WTC11 (cell line): Measurements from ENCODE around the gene TTLL11. TPM values are rescaled to one million over a fixed set of nuclear protein-coding genes. Genes with fewer than 3 reads are reported as not detected.

ENCODE experiments used
- ATAC-seq: fragments of 200-7000 bp; cut with Tn5 transposase; 2 replicates; pipeline ENCODE4 v1.10.0; 2021; ENCODE audit warnings: mild to moderate bottlenecking, moderate library complexity
- CTCF ChIA-PET: fragments of 300-600 bp; sonication (Branson Sonifier 250); formaldehyde crosslinking; loops from one replicate; lab custom pipeline; 2021; ENCODE audit warnings: antibody characterized with exemption; lab: Charles Lee
- POLR2A ChIA-PET: fragments of 350-600 bp; sonication (Branson Sonifier 250); formaldehyde crosslinking; loops from one replicate; lab custom pipeline; 2021; ENCODE audit warnings: antibody characterized with exemption; lab: Charles Lee
- DNase-seq: peaks from one replicate; pipeline ENCODE4 v3.0.0; 2021; ENCODE audit warnings: low spot score
- H3K27ac Mint-ChIP-seq: 2 replicates; pipeline ENCODE4 v1.8.0; 2021; ENCODE audit warnings: mixed read lengths
- H3K27me3 Mint-ChIP-seq: 2 replicates; pipeline ENCODE4 v1.8.0; 2021; ENCODE audit warnings: low read depth, mild to moderate bottlenecking, moderate library complexity, mixed read lengths
- H3K36me3 Mint-ChIP-seq: 2 replicates; pipeline ENCODE4 v1.8.0; 2021; ENCODE audit warnings: mixed read lengths
- H3K4me1 Mint-ChIP-seq: 2 replicates; pipeline ENCODE4 v1.8.0; 2022; ENCODE audit warnings: mixed read lengths
- H3K4me3 Mint-ChIP-seq: 2 replicates; pipeline ENCODE4 v1.8.0; 2021; ENCODE audit warnings: mild to moderate bottlenecking, moderate library complexity, mixed read lengths
- H3K9me3 Mint-ChIP-seq: 2 replicates; pipeline ENCODE4 v1.8.0; 2021; ENCODE audit warnings: mixed read lengths
- CREB1 ChIP-seq: sonication (generic); formaldehyde crosslinking; IDR thresholded peaks from 2 replicates; pipeline ENCODE4 v1.8.0; 2023; ENCODE audit warnings: mild to moderate bottlenecking, missing genetic modification reagents
- EMX1 ChIP-seq: fragments of 250-450 bp; sonication (Bioruptor Pico); IDR thresholded peaks from 2 replicates; pipeline ENCODE4 v1.8.0; 2021; ENCODE audit warnings: mild to moderate bottlenecking
- FOXJ3 ChIP-seq: sonication (generic); formaldehyde crosslinking; IDR thresholded peaks from 2 replicates; pipeline ENCODE4 v1.9.0; 2021; ENCODE audit warnings: missing genetic modification reagents, mild to moderate bottlenecking, borderline replicate concordance
- JUN ChIP-seq: sonication (generic); formaldehyde crosslinking; IDR thresholded peaks from 2 replicates; pipeline ENCODE4 v1.8.0; 2023; ENCODE audit warnings: mild to moderate bottlenecking, missing genetic modification reagents
- KAT7 ChIP-seq: sonication (generic); formaldehyde crosslinking; IDR thresholded peaks from 2 replicates; pipeline ENCODE4 v1.8.1; 2023; ENCODE audit warnings: missing genetic modification reagents, mild to moderate bottlenecking, borderline replicate concordance
- MXD4 ChIP-seq: fragments of 250-450 bp; sonication (Bioruptor Pico); IDR thresholded peaks from 2 replicates; pipeline ENCODE4 v1.8.0; 2021; ENCODE audit warnings: mild to moderate bottlenecking, moderate library complexity, borderline replicate concordance
- NFATC4 ChIP-seq: fragments of 250-450 bp; sonication (Bioruptor Pico); IDR thresholded peaks from 2 replicates; pipeline ENCODE4 v1.9.0; 2021; ENCODE audit warnings: mild to moderate bottlenecking
- OVOL2 ChIP-seq: fragments of 250-450 bp; sonication (Bioruptor Pico); IDR thresholded peaks from 2 replicates; pipeline ENCODE4 v1.9.0; 2021; ENCODE audit warnings: mild to moderate bottlenecking, borderline replicate concordance
- SOX15 ChIP-seq: fragments of 250-450 bp; sonication (Bioruptor Pico); IDR thresholded peaks from 2 replicates; pipeline ENCODE4 v1.9.0; 2021; ENCODE audit warnings: mild to moderate bottlenecking
- ZNF396 ChIP-seq: fragments of 250-450 bp; sonication (Bioruptor Pico); IDR thresholded peaks from 2 replicates; pipeline ENCODE4 v1.8.0; 2021; ENCODE audit warnings: mild to moderate bottlenecking, moderate library complexity, borderline replicate concordance
- ZNF671 ChIP-seq: fragments of 250-450 bp; sonication (Bioruptor Pico); IDR thresholded peaks from 2 replicates; pipeline ENCODE4 v1.8.0; 2021; ENCODE audit warnings: mild to moderate bottlenecking
- total RNA-seq: library from RNA; stranded (reverse); gene quantifications from 3 replicates; pipeline ENCODE4 v1.2.3, GENCODE V29; 2021
- TF ChIP-seq, protein P1 (sequence below): sonication (generic); formaldehyde crosslinking; IDR thresholded peaks from 2 replicates; pipeline ENCODE4 v1.8.0; 2022; ENCODE audit warnings: mild to moderate bottlenecking, missing genetic modification reagents
- TF ChIP-seq, protein P2 (sequence below): sonication (generic); formaldehyde crosslinking; IDR thresholded peaks from 2 replicates; pipeline ENCODE4 v1.8.1; 2023; ENCODE audit warnings: mild to moderate bottlenecking, missing genetic modification reagents, borderline replicate concordance
- TF ChIP-seq, protein P3 (sequence below): fragments of 250-450 bp; sonication (Bioruptor Pico); IDR thresholded peaks from 2 replicates; pipeline ENCODE4 v1.9.0; 2021; ENCODE audit warnings: moderate library complexity, mild to moderate bottlenecking, inconsistent platforms, borderline replicate concordance
- TF ChIP-seq, protein P4 (sequence below): sonication (generic); formaldehyde crosslinking; conservative IDR thresholded peaks from 2 replicates; pipeline ENCODE4 v1.8.1; 2023; ENCODE audit warnings: mild to moderate bottlenecking, low read depth, missing genetic modification reagents, moderate library complexity
- TF ChIP-seq, protein P5 (sequence below): fragments of 200-600 bp; IDR thresholded peaks from 2 replicates; pipeline ENCODE4 v1.8.0; 2022; ENCODE audit warnings: antibody characterized with exemption
- TF ChIP-seq, protein P6 (sequence below): sonication (generic); formaldehyde crosslinking; IDR thresholded peaks from 2 replicates; pipeline ENCODE4 v1.8.0; 2023; ENCODE audit warnings: mild to moderate bottlenecking, missing genetic modification reagents
- TF ChIP-seq, protein P7 (sequence below): fragments of 250-450 bp; sonication (Bioruptor Pico); IDR thresholded peaks from 2 replicates; pipeline ENCODE4 v1.9.0; 2021; ENCODE audit warnings: mild to moderate bottlenecking

Gene TTLL11
- total RNA-seq, 1 experiment from 2014 or later, result 1.1 TPM

DNA sequence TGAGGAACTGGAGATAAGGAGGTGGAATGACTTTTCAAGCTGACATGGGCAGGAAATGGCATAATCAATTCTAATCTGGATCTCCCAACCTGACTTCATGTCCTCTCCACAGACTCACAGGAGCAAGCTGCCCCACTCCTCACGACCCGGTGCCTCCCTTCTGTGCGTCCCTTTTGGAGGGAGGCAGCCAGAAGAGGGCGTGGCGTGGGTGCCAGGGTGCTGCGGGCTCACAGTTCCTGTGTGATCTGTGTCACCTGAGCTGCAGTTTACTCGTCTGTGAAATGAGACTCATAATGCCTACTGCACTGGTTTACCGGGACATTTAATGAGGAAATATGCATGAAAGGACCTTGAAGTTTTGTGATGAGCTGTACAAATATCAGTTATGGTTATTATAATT is 234.3 kb downstream of the TTLL11 start:
- ChIA-PET POLR2A (no interaction called here), CTCF (interaction anchor here (1.3 to 1.6 kb wide), 3 partner anchors 20 to 313 kb away, joined by 3 to 4 read pairs (median 4); no protein-coding TSS in a partner anchor)
- Mint-ChIP-seq H3K4me1 (peaks cover 43% of the 10 kb centered on the region), H3K27ac (0 out of 2 replicates have a peak overlapping the region, but pooled peaks have one; percentile 36), H3K4me3 (no peak overlapping the region), H3K36me3 (no peaks in the 10 kb centered on the region), H3K27me3 (no peaks in the 10 kb centered on the region), H3K9me3 (no peaks in the 10 kb centered on the region)
- no peak for ATAC-seq
- no peak for DNase-seq
- TF ChIP-seq NFATC4 (CRISPR knock-in tag), result no peak
- TF ChIP-seq EMX1 (CRISPR knock-in tag), result no peak
- TF ChIP-seq, protein P1, sequence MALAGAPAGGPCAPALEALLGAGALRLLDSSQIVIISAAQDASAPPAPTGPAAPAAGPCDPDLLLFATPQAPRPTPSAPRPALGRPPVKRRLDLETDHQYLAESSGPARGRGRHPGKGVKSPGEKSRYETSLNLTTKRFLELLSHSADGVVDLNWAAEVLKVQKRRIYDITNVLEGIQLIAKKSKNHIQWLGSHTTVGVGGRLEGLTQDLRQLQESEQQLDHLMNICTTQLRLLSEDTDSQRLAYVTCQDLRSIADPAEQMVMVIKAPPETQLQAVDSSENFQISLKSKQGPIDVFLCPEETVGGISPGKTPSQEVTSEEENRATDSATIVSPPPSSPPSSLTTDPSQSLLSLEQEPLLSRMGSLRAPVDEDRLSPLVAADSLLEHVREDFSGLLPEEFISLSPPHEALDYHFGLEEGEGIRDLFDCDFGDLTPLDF (CRISPR knock-in tag), result no peak
- TF ChIP-seq, protein P2, sequence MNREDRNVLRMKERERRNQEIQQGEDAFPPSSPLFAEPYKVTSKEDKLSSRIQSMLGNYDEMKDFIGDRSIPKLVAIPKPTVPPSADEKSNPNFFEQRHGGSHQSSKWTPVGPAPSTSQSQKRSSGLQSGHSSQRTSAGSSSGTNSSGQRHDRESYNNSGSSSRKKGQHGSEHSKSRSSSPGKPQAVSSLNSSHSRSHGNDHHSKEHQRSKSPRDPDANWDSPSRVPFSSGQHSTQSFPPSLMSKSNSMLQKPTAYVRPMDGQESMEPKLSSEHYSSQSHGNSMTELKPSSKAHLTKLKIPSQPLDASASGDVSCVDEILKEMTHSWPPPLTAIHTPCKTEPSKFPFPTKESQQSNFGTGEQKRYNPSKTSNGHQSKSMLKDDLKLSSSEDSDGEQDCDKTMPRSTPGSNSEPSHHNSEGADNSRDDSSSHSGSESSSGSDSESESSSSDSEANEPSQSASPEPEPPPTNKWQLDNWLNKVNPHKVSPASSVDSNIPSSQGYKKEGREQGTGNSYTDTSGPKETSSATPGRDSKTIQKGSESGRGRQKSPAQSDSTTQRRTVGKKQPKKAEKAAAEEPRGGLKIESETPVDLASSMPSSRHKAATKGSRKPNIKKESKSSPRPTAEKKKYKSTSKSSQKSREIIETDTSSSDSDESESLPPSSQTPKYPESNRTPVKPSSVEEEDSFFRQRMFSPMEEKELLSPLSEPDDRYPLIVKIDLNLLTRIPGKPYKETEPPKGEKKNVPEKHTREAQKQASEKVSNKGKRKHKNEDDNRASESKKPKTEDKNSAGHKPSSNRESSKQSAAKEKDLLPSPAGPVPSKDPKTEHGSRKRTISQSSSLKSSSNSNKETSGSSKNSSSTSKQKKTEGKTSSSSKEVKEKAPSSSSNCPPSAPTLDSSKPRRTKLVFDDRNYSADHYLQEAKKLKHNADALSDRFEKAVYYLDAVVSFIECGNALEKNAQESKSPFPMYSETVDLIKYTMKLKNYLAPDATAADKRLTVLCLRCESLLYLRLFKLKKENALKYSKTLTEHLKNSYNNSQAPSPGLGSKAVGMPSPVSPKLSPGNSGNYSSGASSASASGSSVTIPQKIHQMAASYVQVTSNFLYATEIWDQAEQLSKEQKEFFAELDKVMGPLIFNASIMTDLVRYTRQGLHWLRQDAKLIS (CRISPR knock-in tag), result no peak
- TF ChIP-seq OVOL2 (CRISPR knock-in tag), result no peak
- TF ChIP-seq SOX15, result no peak

DNA sequence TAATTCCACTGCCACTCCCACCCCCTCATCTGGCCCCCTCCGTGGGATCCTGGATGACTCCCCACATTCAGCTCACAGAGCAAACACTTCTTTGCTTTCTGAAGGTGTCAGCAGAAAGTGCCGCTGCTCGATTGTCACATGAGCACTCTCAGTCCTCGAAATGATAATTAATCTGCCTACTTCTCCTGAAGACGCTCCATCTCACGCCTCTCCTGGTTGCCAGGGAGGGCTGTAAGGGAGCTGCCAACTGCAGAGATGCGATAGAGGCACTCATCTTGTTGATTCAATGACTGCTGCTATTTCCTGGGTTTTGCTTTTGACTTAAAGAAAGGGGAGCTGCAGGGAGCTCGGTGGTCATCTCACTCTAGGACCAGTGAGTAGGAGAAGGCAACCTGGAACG is 235.2 kb downstream of the TTLL11 start:
- ChIA-PET POLR2A (no interaction called here), CTCF (interaction anchor here (1.1 to 1.4 kb wide), 3 partner anchors 19 to 123 kb away, joined by 3 read pairs; no protein-coding TSS in a partner anchor)
- no peaks in the 10 kb centered on the region for H3K27me3 Mint-ChIP-seq
- H3K4me3 Mint-ChIP-seq, result no peak overlapping the region
- no peaks in the 10 kb centered on the region for H3K9me3 Mint-ChIP-seq
- no peak overlapping the region for H3K27ac Mint-ChIP-seq
- peaks cover 35% of the 10 kb centered on the region for H3K4me1 Mint-ChIP-seq
- no peak for DNase-seq
- ATAC-seq, result no peak
- no peaks in the 10 kb centered on the region for H3K36me3 Mint-ChIP-seq
- TF ChIP-seq, protein P3, sequence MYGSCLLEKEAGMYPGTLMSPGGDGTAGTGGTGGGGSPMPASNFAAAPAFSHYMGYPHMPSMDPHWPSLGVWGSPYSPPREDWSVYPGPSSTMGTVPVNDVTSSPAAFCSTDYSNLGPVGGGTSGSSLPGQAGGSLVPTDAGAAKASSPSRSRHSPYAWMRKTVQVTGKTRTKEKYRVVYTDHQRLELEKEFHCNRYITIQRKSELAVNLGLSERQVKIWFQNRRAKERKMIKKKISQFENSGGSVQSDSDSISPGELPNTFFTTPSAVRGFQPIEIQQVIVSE (CRISPR knock-in tag), result no peak
- TF ChIP-seq, protein P4, sequence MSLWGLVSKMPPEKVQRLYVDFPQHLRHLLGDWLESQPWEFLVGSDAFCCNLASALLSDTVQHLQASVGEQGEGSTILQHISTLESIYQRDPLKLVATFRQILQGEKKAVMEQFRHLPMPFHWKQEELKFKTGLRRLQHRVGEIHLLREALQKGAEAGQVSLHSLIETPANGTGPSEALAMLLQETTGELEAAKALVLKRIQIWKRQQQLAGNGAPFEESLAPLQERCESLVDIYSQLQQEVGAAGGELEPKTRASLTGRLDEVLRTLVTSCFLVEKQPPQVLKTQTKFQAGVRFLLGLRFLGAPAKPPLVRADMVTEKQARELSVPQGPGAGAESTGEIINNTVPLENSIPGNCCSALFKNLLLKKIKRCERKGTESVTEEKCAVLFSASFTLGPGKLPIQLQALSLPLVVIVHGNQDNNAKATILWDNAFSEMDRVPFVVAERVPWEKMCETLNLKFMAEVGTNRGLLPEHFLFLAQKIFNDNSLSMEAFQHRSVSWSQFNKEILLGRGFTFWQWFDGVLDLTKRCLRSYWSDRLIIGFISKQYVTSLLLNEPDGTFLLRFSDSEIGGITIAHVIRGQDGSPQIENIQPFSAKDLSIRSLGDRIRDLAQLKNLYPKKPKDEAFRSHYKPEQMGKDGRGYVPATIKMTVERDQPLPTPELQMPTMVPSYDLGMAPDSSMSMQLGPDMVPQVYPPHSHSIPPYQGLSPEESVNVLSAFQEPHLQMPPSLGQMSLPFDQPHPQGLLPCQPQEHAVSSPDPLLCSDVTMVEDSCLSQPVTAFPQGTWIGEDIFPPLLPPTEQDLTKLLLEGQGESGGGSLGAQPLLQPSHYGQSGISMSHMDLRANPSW (CRISPR knock-in tag), result no peak
- TF ChIP-seq, protein P5, sequence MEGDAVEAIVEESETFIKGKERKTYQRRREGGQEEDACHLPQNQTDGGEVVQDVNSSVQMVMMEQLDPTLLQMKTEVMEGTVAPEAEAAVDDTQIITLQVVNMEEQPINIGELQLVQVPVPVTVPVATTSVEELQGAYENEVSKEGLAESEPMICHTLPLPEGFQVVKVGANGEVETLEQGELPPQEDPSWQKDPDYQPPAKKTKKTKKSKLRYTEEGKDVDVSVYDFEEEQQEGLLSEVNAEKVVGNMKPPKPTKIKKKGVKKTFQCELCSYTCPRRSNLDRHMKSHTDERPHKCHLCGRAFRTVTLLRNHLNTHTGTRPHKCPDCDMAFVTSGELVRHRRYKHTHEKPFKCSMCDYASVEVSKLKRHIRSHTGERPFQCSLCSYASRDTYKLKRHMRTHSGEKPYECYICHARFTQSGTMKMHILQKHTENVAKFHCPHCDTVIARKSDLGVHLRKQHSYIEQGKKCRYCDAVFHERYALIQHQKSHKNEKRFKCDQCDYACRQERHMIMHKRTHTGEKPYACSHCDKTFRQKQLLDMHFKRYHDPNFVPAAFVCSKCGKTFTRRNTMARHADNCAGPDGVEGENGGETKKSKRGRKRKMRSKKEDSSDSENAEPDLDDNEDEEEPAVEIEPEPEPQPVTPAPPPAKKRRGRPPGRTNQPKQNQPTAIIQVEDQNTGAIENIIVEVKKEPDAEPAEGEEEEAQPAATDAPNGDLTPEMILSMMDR, result no peak
- no peak for TF ChIP-seq JUN (CRISPR knock-in tag)
- TF ChIP-seq, protein P6, sequence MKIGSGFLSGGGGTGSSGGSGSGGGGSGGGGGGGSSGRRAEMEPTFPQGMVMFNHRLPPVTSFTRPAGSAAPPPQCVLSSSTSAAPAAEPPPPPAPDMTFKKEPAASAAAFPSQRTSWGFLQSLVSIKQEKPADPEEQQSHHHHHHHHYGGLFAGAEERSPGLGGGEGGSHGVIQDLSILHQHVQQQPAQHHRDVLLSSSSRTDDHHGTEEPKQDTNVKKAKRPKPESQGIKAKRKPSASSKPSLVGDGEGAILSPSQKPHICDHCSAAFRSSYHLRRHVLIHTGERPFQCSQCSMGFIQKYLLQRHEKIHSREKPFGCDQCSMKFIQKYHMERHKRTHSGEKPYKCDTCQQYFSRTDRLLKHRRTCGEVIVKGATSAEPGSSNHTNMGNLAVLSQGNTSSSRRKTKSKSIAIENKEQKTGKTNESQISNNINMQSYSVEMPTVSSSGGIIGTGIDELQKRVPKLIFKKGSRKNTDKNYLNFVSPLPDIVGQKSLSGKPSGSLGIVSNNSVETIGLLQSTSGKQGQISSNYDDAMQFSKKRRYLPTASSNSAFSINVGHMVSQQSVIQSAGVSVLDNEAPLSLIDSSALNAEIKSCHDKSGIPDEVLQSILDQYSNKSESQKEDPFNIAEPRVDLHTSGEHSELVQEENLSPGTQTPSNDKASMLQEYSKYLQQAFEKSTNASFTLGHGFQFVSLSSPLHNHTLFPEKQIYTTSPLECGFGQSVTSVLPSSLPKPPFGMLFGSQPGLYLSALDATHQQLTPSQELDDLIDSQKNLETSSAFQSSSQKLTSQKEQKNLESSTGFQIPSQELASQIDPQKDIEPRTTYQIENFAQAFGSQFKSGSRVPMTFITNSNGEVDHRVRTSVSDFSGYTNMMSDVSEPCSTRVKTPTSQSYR (CRISPR knock-in tag), result no peak
- TF ChIP-seq, protein P7, sequence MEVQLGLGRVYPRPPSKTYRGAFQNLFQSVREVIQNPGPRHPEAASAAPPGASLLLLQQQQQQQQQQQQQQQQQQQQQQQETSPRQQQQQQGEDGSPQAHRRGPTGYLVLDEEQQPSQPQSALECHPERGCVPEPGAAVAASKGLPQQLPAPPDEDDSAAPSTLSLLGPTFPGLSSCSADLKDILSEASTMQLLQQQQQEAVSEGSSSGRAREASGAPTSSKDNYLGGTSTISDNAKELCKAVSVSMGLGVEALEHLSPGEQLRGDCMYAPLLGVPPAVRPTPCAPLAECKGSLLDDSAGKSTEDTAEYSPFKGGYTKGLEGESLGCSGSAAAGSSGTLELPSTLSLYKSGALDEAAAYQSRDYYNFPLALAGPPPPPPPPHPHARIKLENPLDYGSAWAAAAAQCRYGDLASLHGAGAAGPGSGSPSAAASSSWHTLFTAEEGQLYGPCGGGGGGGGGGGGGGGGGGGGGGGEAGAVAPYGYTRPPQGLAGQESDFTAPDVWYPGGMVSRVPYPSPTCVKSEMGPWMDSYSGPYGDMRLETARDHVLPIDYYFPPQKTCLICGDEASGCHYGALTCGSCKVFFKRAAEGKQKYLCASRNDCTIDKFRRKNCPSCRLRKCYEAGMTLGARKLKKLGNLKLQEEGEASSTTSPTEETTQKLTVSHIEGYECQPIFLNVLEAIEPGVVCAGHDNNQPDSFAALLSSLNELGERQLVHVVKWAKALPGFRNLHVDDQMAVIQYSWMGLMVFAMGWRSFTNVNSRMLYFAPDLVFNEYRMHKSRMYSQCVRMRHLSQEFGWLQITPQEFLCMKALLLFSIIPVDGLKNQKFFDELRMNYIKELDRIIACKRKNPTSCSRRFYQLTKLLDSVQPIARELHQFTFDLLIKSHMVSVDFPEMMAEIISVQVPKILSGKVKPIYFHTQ (CRISPR knock-in tag), result no peak
- no peak for TF ChIP-seq ZNF396 (CRISPR knock-in tag)
- TF ChIP-seq KAT7 (CRISPR knock-in tag), result no peak
- TF ChIP-seq FOXJ3 (CRISPR knock-in tag), result no peak
- no peak for TF ChIP-seq ZNF671 (CRISPR knock-in tag)
- TF ChIP-seq MXD4 (CRISPR knock-in tag), result no peak
- no peak for TF ChIP-seq CREB1
